GM06990 (cell line): Measurements from ENCODE around the gene ARHGAP42.

Experiments
- DNase-seq: peaks from one replicate; pipeline ENCODE4 v3.0.0-alpha.2; 2011; ENCODE audit not compliant: insufficient read length; ENCODE audit errors: extremely low read depth
- H3K27me3 ChIP-seq: replicated peaks from 2 replicates; pipeline ENCODE4 v1.6.0; 2011; ENCODE audit warnings: low read length; ENCODE audit not compliant: control insufficient read depth, insufficient read depth
- H3K36me3 ChIP-seq: 2 replicates; pipeline ENCODE4 v1.5.1; 2011; ENCODE audit warnings: low read length; ENCODE audit not compliant: control insufficient read depth, insufficient read depth
- H3K4me3 ChIP-seq: replicated peaks from 2 replicates; pipeline ENCODE4 v1.5.1; 2011; ENCODE audit warnings: low read depth, mild to moderate bottlenecking, control low read depth, low read length
- TF ChIP-seq, protein P1 (sequence below): IDR thresholded peaks from 2 replicates; pipeline ENCODE4 v1.5.1; 2011; ENCODE audit warnings: low read length, control low read depth, mild to moderate bottlenecking, inconsistent platforms; ENCODE audit not compliant: insufficient read depth, poor library complexity, severe bottlenecking

Gene ARHGAP42

DNA sequence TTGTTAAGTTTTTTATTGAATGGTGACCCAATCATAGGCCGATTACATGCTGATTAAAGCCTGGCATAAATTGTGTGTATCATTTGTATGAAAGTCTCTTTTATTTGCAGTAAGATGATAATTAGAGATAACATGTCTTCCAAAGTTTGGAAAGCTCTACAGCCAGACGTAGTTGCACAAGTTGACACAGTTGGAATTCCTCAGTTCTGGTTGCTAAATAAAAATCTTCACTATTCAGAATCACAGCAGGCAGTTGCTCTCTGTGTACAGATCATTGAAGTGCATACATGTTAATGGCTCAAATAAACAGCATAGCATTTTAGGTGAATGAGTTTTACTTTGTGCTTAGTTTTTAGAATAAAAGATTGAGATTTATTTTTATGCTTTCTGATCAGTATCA, 69.5 kb downstream of the ARHGAP42 start:
- H3K36me3 ChIP-seq: no peaks in the 10 kb centered on the region
- no peaks in the 10 kb centered on the region for H3K27me3 ChIP-seq
- H3K4me3 ChIP-seq: no peak overlapping the region
- TF ChIP-seq, protein P1, sequence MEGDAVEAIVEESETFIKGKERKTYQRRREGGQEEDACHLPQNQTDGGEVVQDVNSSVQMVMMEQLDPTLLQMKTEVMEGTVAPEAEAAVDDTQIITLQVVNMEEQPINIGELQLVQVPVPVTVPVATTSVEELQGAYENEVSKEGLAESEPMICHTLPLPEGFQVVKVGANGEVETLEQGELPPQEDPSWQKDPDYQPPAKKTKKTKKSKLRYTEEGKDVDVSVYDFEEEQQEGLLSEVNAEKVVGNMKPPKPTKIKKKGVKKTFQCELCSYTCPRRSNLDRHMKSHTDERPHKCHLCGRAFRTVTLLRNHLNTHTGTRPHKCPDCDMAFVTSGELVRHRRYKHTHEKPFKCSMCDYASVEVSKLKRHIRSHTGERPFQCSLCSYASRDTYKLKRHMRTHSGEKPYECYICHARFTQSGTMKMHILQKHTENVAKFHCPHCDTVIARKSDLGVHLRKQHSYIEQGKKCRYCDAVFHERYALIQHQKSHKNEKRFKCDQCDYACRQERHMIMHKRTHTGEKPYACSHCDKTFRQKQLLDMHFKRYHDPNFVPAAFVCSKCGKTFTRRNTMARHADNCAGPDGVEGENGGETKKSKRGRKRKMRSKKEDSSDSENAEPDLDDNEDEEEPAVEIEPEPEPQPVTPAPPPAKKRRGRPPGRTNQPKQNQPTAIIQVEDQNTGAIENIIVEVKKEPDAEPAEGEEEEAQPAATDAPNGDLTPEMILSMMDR: no peak
- no peak for DNase-seq

GRCh38 chr11:100757646-100758045, 70.6 kb downstream of the ARHGAP42 start:
- TF ChIP-seq, protein P1: no peak
- no peak overlapping the region for H3K4me3 ChIP-seq
- H3K27me3 ChIP-seq: no peaks in the 10 kb centered on the region
- H3K36me3 ChIP-seq: no peaks in the 10 kb centered on the region
- DNase-seq: no peak

DNA sequence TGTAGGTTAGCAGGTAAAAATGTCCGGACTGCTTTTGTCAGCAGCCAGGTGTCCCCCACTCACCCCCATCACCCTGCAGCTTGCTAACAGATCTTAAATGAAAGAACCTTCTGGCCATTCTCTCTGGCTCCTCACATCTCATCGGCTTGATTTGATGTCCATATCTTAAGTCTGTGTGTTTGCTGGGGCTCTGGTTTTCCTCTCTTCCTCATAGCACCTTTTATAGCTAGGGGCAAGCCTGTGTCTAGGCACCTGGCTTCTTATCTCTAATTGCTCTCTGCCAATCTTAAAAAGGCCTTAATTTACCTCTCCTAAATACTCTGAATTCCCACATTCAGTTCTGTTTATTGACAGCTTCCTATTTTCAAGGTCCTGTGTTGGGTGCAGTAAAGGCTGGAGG, 72.0 kb downstream of the ARHGAP42 start:
- Histone ChIP-seq H3K4me3 (no peak overlapping the region), H3K36me3 (no peaks in the 10 kb centered on the region), H3K27me3 (no peaks in the 10 kb centered on the region)
- TF ChIP-seq, protein P1: no peak
- no peak for DNase-seq

DNA sequence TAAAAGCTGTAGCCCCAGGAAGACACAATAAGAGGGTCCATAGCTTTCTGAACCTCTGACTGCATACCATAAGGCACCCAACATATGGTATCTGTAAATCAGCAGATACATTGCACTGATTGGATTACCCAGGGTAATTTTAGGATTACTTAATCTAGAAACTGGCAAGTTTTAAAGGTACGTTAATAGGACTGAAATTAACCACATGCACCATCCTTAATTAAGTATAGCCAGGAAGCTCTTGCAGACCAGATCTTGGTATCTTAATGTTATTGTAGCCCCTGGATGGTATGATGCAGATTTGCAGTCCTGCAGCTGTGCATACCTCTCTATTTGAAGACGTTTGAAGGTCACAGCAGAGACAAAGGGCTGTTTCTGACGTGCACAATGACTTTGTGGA, 72.8 kb downstream of the ARHGAP42 start:
- no peak for DNase-seq
- Histone ChIP-seq H3K36me3 (no peaks in the 10 kb centered on the region), H3K27me3 (no peaks in the 10 kb centered on the region), H3K4me3 (no peak overlapping the region)
- TF ChIP-seq, protein P1: no peak

GRCh38 chr11:100760744-100761143, 73.7 kb downstream of the ARHGAP42 start:
- Histone ChIP-seq H3K4me3 (no peak overlapping the region), H3K27me3 (no peaks in the 10 kb centered on the region), H3K36me3 (no peaks in the 10 kb centered on the region)
- no peak for DNase-seq
- TF ChIP-seq, protein P1: no peak

DNA sequence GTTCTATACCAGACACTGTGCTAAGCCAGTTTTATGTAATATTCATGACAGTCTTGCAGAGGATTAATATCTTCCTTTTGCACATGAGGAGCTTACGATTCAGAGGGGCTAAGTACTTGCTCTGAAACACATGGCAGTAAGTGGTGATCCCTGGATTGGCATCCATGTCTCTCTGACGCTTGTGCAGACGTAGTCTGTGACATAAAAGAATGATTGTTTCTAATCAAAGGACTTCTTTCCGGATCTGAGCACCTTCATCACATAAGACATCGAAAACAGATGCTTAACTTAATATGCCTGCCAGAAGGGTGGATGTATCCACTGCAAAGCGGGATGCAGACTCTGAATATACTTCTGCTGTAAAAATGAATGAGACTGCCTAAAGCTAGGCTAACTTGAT, 74.8 kb downstream of the ARHGAP42 start:
- TF ChIP-seq, protein P1: no peak
- H3K4me3 ChIP-seq: no peak overlapping the region
- H3K27me3 ChIP-seq: no peaks in the 10 kb centered on the region
- no peak for DNase-seq
- H3K36me3 ChIP-seq: no peaks in the 10 kb centered on the region
